ENCODE measurements around the gene RIPOR3. TPM values are rescaled to one million over a fixed set of nuclear protein-coding genes. Genes with fewer than 3 reads are reported as not detected.

Gene RIPOR3
- polyA plus RNA-seq, 1 donor (not counting 4 experiments of a cell fraction or from before 2014, with no cell fraction given): 0.10 TPM

- Histone ChIP-seq H3K9ac (ENCODE audit: control insufficient read depth, extremely low read depth, insufficient read depth, low read length) (peak within 1 kb of the TSS; percentile 94), H3K79me2 (ENCODE audit: control insufficient read depth, insufficient read depth, low read length) (peaks cover 48% of the 10 kb centered on the region), H3K4me1 (ENCODE audit: control insufficient read depth, extremely low read depth, insufficient read depth, low read length) (peaks cover 62% of the 10 kb centered on the region), H3K27ac (ENCODE audit: control insufficient read depth, insufficient read depth, low read length) (peak within 1 kb of the TSS; percentile 98), H3K9me3 (ENCODE audit: control insufficient read depth, low read depth, low read length) (no peaks in the 10 kb centered on the region), H3K27me3 (ENCODE audit: control insufficient read depth, extremely low read depth, insufficient read depth, low read length) (no peaks in the 10 kb centered on the region), H2AFZ (ENCODE audit: control insufficient read depth, low read length) (peak within 1 kb of the TSS; percentile 72), H4K20me1 (ENCODE audit: control insufficient read depth, extremely low read depth, insufficient read depth, low read length) (no peaks in the 10 kb centered on the region), H3K4me3 (ENCODE audit: control insufficient read depth in 2 of 3, extremely low read depth in 1 of 3, insufficient read depth in 2 of 3, low read depth in 1 of 3, low read length in 3 of 3) (peak within 1 kb of the TSS; percentile 82 to 98 (median 83)), H3K36me3 (ENCODE audit: control insufficient read depth in 2 of 2, extremely low read depth in 1 of 2, insufficient read depth in 2 of 2, low read length in 2 of 2) (peaks cover 0 to 3% of the 10 kb centered on the region in 2 experiments), H3K9me1 (ENCODE audit: control insufficient read depth, extremely low read depth, insufficient read depth, low read length) (no peaks in the 10 kb centered on the region), H3K4me2 (ENCODE audit: control insufficient read depth, extremely low read depth, insufficient read depth, low read depth, low read length) (peak within 1 kb of the TSS; percentile 99)
- TF ChIP-seq EZH2 (IDR thresholded peaks at IDR 0.05; ENCODE audit: low read length) (no peak), CTCF (optimal IDR thresholded peaks at IDR 0.05 in 1 of 3, IDR thresholded peaks at IDR 0.05 in 1 of 3, conservative IDR thresholded peaks at IDR 0.05 in 1 of 3; ENCODE audit: extremely low read depth in 1 of 3, insufficient read depth in 2 of 3, low read length in 3 of 3) (no peak)
- FAIRE-seq (no peak), DNase-seq (ENCODE audit: low read depth, low spot score) (peak; percentile 94)
- dilution Hi-C loops (cut with MboI; ENCODE audit: extremely low pct_ligation_motif_present, low sequenced_read_pairs): loop anchor here (10.0 kb wide), 1 partner anchor 66 kb away; no protein-coding TSS in a partner anchor
These were observed 40.0 kb upstream of the RIPOR3 start, which contains the start of gene PARD6B for GRCh38 chr20:50731055-50731929. TSS of gene PARD6B (plus strand) at chr20:50731580. CDS start at chr20:50731787, 207 bp downstream.

- no peaks in the 10 kb centered on the region for H3K27me3 ChIP-seq (ENCODE audit: control insufficient read depth, extremely low read depth, insufficient read depth, low read length)
- DNase-seq (ENCODE audit: low read depth, low spot score) (no peak), FAIRE-seq (no peak)
- peak overlapping the region; percentile 91 for H3K4me2 ChIP-seq (ENCODE audit: control insufficient read depth, extremely low read depth, insufficient read depth, low read depth, low read length)
- H3K9me1 ChIP-seq (ENCODE audit: control insufficient read depth, extremely low read depth, insufficient read depth, low read length): no peaks in the 10 kb centered on the region
- H3K9me3 ChIP-seq (ENCODE audit: control insufficient read depth, low read depth, low read length): no peaks in the 10 kb centered on the region
- H3K79me2 ChIP-seq (ENCODE audit: control insufficient read depth, insufficient read depth, low read length): peaks cover 43% of the 10 kb centered on the region
- TF ChIP-seq EZH2 (IDR thresholded peaks at IDR 0.05; ENCODE audit: low read length) (no peak), CTCF (optimal IDR thresholded peaks at IDR 0.05 in 1 of 3, IDR thresholded peaks at IDR 0.05 in 1 of 3, conservative IDR thresholded peaks at IDR 0.05 in 1 of 3; ENCODE audit: extremely low read depth in 1 of 3, insufficient read depth in 2 of 3, low read length in 3 of 3) (no peak)
- peaks cover 57% of the 10 kb centered on the region for H3K4me1 ChIP-seq (ENCODE audit: control insufficient read depth, extremely low read depth, insufficient read depth, low read length)
- no peaks in the 10 kb centered on the region for H4K20me1 ChIP-seq (ENCODE audit: control insufficient read depth, extremely low read depth, insufficient read depth, low read length)
- peak overlapping the region; percentile 69 for H3K9ac ChIP-seq (ENCODE audit: control insufficient read depth, extremely low read depth, insufficient read depth, low read length)
- peak overlapping the region; percentile 98 for H3K27ac ChIP-seq (ENCODE audit: control insufficient read depth, insufficient read depth, low read length)
- peak overlapping the region; percentile 42 to 66 (median 63) for H3K4me3 ChIP-seq (ENCODE audit: control insufficient read depth in 2 of 3, extremely low read depth in 1 of 3, insufficient read depth in 2 of 3, low read depth in 1 of 3, low read length in 3 of 3)
- dilution Hi-C loops (cut with MboI; ENCODE audit: extremely low pct_ligation_motif_present, low sequenced_read_pairs): loop anchor here (10.0 kb wide), 1 partner anchor 66 kb away; no protein-coding TSS in a partner anchor
- peak overlapping the region; percentile 56 for H2AFZ ChIP-seq (ENCODE audit: control insufficient read depth, low read length)
- peaks cover 0 to 3% of the 10 kb centered on the region in 2 experiments for H3K36me3 ChIP-seq (ENCODE audit: control insufficient read depth in 2 of 2, extremely low read depth in 1 of 2, insufficient read depth in 2 of 2, low read length in 2 of 2)
These were observed 39.4 kb upstream of the RIPOR3 start for GRCh38 chr20:50730765-50731054.
